ENCODE data around the gene WIPF2.

Gene WIPF2

DNA sequence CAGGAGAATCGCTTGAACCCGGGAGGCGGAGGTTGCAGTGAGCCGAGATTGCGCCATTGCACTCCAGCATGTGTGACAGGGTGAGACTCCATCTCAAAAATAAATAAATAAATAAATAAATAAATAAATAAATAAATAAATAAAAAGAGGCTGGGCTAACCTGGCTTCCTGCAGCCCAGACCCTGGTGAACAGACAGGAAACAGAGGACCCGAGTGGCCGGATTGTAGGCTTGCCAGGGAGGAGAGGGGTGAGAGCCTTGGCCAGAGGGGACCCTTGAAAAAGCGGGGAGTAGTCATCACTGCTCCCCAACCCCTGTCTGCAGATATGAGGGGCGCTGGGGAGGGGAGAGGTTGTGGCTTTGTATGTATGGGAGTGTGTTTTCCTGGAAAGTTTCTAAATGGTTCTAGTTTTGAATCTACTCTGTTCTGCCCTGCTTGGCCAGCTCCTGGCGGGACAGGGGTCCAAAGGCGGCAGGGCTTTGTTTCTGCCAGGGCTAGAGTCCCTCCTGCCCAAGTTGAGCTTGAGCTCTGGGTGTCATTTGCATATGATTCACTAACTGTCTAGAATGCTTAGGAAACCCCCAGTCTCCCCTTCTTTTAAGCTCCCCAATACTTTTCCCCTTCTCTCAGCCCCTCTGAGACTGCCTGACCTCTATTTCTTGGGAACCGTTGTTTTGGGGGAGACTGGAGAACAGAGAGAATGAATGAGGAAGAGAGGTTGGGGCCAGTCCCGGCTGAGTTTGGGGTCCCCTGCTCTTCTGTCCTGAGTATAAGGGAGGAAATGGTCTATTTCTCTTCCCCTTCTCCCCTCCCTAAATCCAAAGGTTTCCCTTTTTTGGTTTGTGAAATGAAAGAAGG lies 106.3 kb downstream of the WIPF2 start:
- DNase-seq (ENCODE audit: low read depth in 1 of 2, low spot score in 1 of 2), result no peak

DNA sequence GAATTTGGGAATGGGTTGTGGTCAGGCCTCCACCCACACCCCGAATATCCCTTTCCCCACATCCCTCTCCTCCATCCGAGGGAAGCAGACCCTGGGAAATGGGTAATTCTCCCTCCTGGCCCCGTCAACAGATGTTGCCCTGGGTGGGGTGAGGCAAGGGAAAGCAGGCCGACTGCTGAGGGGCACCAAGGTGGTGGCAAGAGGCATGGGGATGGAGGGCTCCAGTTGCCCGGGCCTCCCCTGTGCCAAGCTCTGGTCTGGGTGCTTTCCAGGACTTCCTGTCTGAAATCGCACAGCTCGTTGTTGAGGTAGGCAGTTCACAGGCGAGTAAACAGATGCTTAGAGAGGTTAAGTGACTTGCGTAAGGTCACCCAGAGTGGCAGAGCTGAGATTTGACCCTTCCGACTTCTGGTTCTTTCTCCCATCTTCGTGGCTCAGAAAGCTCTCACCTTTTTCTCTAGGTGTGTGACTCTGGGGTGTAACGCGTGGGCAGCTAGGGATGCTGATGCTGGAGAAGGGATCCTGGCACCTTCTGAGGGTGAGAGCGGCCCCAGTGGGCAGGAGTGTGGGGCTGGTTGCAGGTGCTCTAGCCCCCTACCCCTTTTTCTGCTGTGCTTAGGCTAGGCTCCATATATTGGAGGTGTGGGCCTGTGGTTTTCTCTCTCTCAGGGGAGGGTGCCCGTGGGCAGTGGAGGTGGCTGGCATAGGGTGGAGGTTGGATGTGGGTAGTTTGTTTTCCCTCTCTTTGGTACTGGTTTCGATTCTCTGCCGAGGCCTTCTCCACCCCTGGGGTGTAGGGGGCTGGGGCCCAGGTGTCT lies 107.1 kb downstream of the WIPF2 start:
- DNase-seq (ENCODE audit: low read depth in 1 of 2, low spot score in 1 of 2), result no peak

DNA sequence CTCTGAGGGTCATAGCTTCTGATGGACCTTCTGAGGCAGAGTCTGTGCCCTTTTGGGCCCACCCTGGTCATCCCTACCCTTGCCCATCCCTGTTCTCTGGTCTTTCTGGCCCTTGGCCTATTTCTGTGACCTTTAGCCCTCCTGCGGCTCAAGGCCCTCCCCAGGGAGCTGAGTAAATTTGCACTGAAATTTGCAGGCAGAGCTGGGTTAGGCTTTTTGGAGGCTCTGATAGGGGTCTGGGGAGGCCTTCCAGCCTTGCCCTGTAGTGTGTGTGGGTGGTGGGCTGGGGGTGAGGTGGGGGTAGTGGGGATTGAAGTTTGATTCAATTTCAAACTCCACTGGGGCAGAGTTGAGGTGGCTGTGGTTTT lies 107.7 kb downstream of the WIPF2 start:
- DNase-seq (ENCODE audit: low read depth in 1 of 2, low spot score in 1 of 2), result no peak

DNA sequence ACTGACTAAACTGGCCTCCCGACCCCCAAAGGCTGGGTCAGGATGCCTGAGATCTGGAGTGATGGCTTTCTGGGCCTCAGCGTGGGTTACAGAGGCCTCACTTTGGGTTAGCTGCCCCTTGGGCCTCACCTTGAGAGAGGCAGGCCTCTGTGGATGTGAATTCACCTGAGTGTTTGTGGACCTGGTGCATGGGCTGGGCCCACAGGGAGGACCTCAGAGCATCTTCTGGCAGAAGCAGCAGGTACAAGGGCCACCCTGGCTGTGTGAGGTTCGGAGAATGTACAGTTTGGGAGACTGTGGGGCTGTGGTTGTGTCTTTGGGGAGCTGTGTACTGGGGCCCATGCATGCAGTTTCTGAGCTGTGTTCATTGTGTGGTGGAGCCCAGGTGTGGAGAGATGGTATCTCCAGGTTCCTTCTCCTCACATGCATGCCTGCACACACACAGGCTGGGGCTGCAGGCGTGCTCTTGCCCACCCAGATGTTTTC lies 108.2 kb downstream of the WIPF2 start:
- no peak for DNase-seq (ENCODE audit: low read depth in 1 of 2, low spot score in 1 of 2)

DNA sequence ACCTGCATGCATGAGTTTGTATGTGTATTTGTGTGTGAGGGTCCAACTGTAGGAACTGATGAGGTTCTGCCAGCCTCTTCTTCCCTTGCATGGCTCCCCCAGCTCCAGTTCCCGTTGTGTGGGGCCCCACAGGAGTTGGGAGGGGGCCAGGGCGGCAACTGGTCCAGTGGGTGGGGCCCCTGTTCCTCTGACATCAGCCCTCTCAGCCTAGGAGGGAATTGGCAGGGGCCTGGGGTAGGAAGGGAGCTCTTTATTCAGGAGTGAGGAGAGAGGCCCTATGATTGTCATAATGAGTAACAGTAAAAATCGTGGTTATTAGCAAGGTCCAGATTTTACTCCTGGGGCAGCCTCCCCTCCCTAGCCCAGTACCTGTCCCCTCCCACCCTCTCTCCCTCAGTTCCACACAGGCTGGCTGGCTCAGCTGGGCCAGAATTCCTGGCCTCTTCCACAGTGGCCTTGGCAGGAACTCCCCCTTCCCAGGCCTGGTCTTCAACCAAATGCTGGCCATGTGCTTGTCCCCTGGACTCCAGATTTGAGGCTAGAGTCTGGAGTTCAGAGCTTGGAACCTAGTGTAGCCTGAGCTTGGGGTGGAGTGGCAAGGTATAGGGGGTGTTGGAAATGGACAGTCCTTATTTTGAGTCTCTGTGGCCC lies 108.8 kb downstream of the WIPF2 start:
- no peak for DNase-seq (ENCODE audit: low read depth in 1 of 2, low spot score in 1 of 2)

DNA sequence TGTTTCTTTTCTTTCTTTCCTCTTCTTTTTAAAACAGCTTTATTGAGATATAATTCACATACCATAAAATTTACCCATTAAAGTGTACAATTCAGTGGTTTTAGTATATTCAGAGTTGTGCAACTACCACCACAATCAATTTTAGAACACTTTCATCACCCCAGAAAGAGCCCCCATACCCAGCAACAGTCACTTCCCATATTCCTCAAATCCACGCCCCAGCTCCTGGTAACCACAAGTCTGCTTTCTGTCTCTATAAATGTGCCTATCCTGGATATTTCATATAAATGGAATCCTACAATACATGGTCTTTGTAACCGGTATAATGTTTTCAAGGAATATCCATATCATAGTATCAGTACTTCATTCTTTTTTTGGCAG lies 109.3 kb downstream of the WIPF2 start:
- no peak for DNase-seq (ENCODE audit: low read depth in 1 of 2, low spot score in 1 of 2)

DNA sequence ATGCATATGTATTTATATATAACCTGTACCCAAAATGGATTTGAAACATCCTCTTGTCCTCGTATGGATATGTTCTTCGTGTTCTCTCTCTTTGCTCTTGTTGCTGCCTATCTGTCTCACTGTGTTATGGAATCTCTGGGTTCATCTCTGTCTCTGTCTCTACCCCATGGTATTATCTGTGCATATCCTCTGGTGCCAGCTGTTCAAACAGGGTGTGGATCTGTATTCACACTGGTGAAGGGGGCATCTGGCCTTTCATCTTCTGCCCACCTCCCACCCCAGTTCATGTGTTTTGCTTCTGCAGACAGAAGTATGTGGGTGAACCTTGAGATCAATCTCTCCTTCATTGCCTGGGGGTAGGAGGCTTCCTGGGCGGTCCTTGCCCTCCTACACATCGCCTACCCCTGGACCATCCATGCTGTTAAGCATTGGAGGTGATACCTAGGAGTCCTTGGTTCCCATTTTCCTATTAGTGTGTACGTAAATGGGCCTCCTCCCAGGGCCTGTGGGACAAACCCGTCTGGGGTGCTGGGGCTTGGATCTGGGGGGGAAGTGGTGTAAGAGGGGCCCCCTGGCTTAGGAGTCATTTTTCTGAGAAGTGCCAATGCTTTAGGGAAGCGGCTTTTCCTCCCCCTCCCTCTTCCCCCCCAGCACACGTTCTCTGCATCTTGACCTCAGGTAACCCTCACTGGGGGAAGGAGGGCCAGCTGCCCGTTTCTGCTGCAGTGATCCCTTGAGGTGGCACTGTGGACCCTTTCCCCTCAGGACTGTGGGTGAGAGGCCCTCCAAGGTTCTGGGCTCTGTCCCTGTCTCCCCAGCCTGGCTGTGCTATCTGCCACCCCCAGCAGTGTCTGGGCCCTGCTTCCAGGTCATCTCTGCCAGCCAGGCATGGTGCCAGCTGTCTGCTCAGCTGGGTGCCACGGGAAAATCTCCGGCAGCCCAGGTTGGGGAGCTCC lies 111.0 kb downstream of the WIPF2 start:
- DNase-seq (ENCODE audit: low read depth in 1 of 2, low spot score in 1 of 2), result no peak

DNA sequence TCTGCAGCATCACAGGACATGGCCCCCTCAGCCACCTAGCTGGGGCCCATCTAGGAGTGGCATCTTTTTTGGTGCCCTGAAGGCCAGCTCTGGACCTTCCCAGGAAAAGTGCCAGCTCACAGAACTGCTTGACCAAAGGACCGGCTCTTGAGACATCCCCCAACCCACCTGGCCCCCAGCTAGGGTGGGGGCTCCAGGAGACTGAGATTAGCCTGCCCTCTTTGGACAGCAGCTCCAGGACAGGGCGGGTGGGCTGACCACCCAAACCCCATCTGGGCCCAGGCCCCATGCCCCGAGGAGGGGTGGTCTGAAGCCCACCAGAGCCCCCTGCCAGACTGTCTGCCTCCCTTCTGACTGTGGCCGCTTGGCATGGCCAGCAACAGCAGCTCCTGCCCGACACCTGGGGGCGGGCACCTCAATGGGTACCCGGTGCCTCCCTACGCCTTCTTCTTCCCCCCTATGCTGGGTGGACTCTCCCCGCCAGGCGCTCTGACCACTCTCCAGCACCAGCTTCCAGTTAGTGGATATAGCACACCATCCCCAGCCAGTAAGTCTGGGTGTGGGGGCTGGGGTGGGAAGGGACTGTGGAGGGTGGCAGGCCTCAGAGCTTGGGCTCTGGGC lies 111.9 kb downstream of the WIPF2 start:
- DNase-seq (ENCODE audit: low read depth in 1 of 2, low spot score in 1 of 2), result no peak

DNA sequence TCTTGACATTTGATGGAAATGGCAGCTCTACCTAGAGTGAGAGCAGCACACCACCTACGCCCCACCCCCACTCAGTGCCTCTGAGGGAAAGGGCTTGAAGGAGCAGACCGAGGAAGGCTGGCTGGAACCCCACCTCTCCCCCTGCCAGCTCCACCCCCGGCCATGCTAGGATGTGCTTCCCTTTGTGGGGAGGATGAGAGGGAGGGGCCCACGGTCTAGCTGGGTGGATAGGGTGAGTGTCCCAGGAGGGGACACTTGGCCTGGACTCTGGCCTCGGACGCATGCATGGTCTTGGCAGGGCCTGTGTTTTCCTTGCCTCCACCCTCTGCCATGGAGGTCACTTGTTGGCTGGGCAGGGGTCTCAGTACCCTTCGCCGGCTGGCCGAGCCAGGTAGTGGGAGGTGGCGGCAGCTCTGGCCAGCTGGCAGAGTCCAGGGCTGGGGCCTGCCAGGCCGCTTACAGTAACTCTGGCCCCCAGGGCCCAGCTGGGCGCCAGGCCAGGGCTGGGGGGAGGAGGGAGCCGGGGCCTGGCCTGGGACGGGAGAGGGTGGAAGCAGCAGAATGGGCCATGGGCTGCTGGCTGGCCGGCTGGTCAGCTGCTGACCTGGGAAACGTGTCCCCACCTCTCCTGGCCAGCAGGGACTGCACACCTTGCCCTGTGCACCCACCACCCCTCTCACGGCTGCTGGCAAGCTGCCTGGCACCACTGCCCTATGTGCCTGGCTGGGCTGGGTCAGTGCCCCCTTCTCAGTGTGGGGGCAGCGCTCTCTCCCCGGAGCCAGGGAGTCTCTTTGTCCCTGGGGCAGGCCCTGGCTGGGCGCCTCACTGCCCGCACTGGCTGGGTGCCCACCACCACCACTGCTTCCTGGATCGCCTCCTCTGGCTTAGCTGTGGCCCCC lies 112.9 kb downstream of the WIPF2 start:
- DNase-seq (ENCODE audit: low read depth in 1 of 2, low spot score in 1 of 2), result no peak

Data from activated CD4-positive, alpha-beta T cell treated with anti-CD3 and anti-CD28 coated beads, Interleukin-2, amount 50 U/mL, for 24 hours (primary cell).